ENCODE results near the gene UROS. TPM values are rescaled to one million over a fixed set of nuclear protein-coding genes. Genes with fewer than 3 reads are reported as not detected.

Gene UROS
- total and polyA plus RNA-seq, 4 donors: 24.9 to 157 (median 37.9) TPM

- no peak for DNase-seq (ENCODE audit: low spot score)
- 93% methylated on average over 11 of the region's 11 CpGs for WGBS
These were observed 40.4 kb downstream of the UROS start for GRCh38 chr10:125782616-125783015.

More at GRCh38 chr10:125782616-125783015, 40.4 kb downstream of the UROS start:
- H3K9ac ChIP-seq (ENCODE audit: low read depth in 1 of 2, low read length in 2 of 2): no peak overlapping the region
- H3K4me3 ChIP-seq (ENCODE audit: low read depth in 1 of 3, low read length in 3 of 3): no peak overlapping the region
- TF ChIP-seq CTCF (IDR thresholded peaks at IDR 0.05; ENCODE audit: low read depth, low read length, missing input control) (no peak), ATF3 (IDR thresholded peaks at IDR 0.05) (no peak), NR2F2 (IDR thresholded peaks at IDR 0.05) (no peak), RXRA (IDR thresholded peaks at IDR 0.05) (no peak), HNF4A (conservative IDR thresholded peaks at IDR 0.05) (no peak), FOXA2 (IDR thresholded peaks at IDR 0.05) (no peak), JUND (IDR thresholded peaks at IDR 0.05) (no peak), RAD21 (IDR thresholded peaks at IDR 0.05) (no peak), FOXA1 (IDR thresholded peaks at IDR 0.05) (no peak), MAX (IDR thresholded peaks at IDR 0.05) (no peak), YY1 (IDR thresholded peaks at IDR 0.05) (no peak), ZBTB33 (IDR thresholded peaks at IDR 0.05) (no peak), EGR1 (IDR thresholded peaks at IDR 0.05; ENCODE audit: low read depth in 2 of 2) (no peak), GABPA (IDR thresholded peaks at IDR 0.05 in 1 of 2, conservative IDR thresholded peaks at IDR 0.05 in 1 of 2) (no peak), TAF1 (conservative IDR thresholded peaks at IDR 0.05) (no peak), REST (IDR thresholded peaks at IDR 0.05) (no peak), SP1 (IDR thresholded peaks at IDR 0.05) (no peak), HNF4G (IDR thresholded peaks at IDR 0.05) (no peak)
- H3K4me1 ChIP-seq (ENCODE audit: control insufficient read depth in 4 of 4, insufficient read depth in 4 of 4, low read length in 3 of 4): no peaks in the 10 kb centered on the region
- H3K9me3 ChIP-seq (ENCODE audit: control insufficient read depth in 4 of 4, low read length in 3 of 4): no peaks in the 10 kb centered on the region
- no peak overlapping the region for H3K27ac ChIP-seq (ENCODE audit: low read depth in 1 of 2, low read length in 2 of 2)
- H3K36me3 ChIP-seq (ENCODE audit: control insufficient read depth in 4 of 4, insufficient read depth in 3 of 4, low read depth in 1 of 4, low read length in 3 of 4): peaks cover 0 to 3% (median 1%) of the 10 kb centered on the region in 4 donors
- H3K27me3 ChIP-seq (ENCODE audit: control insufficient read depth in 4 of 4, insufficient read depth in 4 of 4, low read length in 3 of 4): no peaks in the 10 kb centered on the region
